NCI-H345 treated with DMSO at 0.1 percent for 48 hours (cell line): ENCODE data around the gene MOB3B.
"Not testable (repeated sequence)": the region's sequence is repeated elsewhere in the genome, so short reads cannot be mapped to it uniquely, and the experiment has no call there.

ENCODE experiments used
- DNase-seq: peaks from one replicate; lab custom pipeline; 2025; ENCODE audit not compliant: unreplicated experiment; lab: John Stamatoyannopoulos, UW

MOB3B gene

GRCh38 chr9:27426511-27427271 is 102.9 kb downstream of the MOB3B start:
- peak; percentile 91 for DNase-seq

- DNase-seq: peak; percentile 35
Observed at GRCh38 chr9:27425827-27426510, 103.6 kb downstream of the MOB3B start.

GRCh38 chr9:27423915-27424710 is 105.5 kb downstream of the MOB3B start:
- no peak for DNase-seq

DNA sequence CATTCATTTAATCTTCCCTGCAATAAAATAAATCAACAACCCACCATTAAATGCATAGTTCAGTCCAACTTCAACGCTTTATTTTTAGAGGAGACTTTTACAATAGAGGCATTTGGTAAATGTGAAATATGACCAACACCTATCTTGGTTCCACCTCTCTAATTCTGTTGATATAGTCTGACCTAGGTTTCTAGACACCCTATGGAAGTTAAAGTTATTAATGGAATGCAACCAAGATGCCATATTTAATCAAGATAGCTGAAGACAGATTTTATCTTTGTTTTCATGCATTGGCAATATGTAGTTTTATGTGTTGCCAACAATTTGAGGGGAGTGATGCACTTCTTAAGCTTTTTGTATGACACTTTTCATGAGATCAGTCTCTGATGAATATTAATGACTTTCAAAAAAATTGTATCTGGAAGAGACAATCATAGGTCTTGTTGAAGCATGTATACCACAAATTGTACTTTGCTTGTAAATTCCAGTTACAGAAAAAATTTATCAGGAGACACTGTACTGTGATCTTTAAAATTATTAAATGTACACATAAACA is 107.3 kb downstream of the MOB3B start:
- no peak for DNase-seq

GRCh38 chr9:27421577-27421976 is 108.0 kb downstream of the MOB3B start:
- DNase-seq: no peak

GRCh38 chr9:27419558-27419957 is 110.1 kb downstream of the MOB3B start:
- not testable (repeated sequence) for DNase-seq

GRCh38 chr9:27414220-27414761 is 115.3 kb downstream of the MOB3B start:
- no peak for DNase-seq

- DNase-seq: no peak
Observed at GRCh38 chr9:27413511-27414219, 115.9 kb downstream of the MOB3B start.

DNA sequence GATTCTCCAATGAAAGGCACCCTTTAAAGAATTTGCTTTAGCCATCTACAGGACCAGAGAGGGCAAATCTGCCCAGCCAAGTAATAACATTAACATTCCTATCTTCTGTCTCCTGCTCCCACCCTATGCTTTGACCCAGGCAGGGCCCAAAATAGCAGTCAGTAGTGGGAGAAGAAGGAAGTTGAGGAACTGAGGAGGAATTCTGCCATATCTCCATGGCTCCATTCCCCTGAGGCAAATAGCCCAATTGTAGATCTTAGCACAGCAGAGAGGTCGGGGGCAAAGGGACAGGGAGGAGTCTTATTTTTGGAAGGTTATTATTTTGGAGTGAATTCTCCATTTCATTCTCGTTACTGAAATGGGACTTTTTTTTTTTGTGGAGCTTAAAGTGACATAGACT is 116.7 kb downstream of the MOB3B start:
- no peak for DNase-seq

GRCh38 chr9:27412081-27412480 is 117.5 kb downstream of the MOB3B start:
- no peak for DNase-seq

DNA sequence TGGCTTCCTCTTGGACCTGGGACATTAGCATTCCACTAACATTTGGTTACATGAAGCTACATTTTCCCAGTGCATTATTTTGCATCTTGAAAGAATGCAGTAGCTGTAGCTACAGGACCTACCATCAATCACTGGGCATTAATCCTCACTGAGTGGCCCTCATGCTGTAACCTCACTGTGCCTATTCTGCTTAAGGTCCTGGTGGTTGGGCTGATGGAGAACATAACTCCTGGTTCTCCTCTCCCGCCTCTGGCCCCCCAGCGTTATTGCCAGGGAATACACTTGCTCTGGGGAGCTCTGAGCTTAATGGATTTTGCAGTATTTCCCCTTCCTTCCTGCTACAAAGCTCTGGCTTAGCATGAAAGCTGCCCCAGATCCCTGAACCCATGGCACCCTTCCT is 121.1 kb downstream of the MOB3B start:
- DNase-seq: no peak

DNA sequence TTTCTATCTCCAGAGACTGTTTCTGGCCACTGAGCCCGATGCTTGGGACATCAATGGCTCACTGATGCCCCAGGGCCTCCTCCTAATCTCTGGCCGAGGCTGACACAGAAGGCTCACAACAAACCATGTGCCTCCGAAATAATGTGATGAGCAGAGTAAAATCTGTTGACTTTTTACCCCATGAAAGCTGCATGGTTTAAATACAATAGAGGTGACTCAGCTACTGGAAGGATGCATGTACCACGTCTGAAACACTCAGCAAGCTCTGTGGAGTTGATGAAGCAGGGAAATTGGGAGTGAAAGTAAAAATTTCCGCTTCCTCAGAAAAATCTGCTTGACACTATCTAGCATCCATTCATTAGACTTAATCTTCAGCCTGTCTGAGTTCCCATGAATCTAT is 121.6 kb downstream of the MOB3B start:
- no peak for DNase-seq

- DNase-seq: no peak
Observed at GRCh38 chr9:27407491-27407890, 122.1 kb downstream of the MOB3B start.

- no peak for DNase-seq
Observed at GRCh38 chr9:27404661-27405060, 125.0 kb downstream of the MOB3B start.

- DNase-seq: no peak
Observed at GRCh38 chr9:27402626-27403025, 127.0 kb downstream of the MOB3B start.

GRCh38 chr9:27400334-27400880 is 129.2 kb downstream of the MOB3B start:
- DNase-seq: peak; percentile 23

GRCh38 chr9:27398982-27399653 is 130.5 kb downstream of the MOB3B start:
- DNase-seq: peak; percentile 95

- DNase-seq: no peak
Observed at GRCh38 chr9:27396495-27396894, 133.1 kb downstream of the MOB3B start.

GRCh38 chr9:27395484-27395921 is 134.1 kb downstream of the MOB3B start:
- peak; percentile 79 for DNase-seq

DNA sequence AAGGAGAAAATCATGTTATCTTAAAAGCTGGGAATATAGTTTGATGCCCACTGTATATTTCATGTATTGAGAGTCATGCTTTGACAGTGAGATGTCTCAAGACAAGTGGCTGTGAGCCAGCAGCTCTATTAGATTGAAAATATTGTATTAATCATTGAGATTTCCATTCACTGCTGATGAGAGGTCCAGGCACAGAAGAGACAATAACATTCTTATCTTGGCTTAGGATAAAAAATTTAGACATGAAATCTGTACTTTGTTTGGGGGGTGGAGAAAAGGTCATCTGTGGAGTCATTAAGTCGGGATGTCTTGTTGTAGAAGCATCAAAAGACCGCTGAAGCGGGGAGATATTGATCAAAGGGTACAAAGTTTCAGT is 134.8 kb downstream of the MOB3B start:
- no peak for DNase-seq
